Measurements from ENCODE around the gene RBBP8.
"Not testable (repeated sequence)": the region's sequence is repeated elsewhere in the genome, so short reads cannot be mapped to it uniquely, and the experiment has no call there.

The RBBP8 gene

DNA sequence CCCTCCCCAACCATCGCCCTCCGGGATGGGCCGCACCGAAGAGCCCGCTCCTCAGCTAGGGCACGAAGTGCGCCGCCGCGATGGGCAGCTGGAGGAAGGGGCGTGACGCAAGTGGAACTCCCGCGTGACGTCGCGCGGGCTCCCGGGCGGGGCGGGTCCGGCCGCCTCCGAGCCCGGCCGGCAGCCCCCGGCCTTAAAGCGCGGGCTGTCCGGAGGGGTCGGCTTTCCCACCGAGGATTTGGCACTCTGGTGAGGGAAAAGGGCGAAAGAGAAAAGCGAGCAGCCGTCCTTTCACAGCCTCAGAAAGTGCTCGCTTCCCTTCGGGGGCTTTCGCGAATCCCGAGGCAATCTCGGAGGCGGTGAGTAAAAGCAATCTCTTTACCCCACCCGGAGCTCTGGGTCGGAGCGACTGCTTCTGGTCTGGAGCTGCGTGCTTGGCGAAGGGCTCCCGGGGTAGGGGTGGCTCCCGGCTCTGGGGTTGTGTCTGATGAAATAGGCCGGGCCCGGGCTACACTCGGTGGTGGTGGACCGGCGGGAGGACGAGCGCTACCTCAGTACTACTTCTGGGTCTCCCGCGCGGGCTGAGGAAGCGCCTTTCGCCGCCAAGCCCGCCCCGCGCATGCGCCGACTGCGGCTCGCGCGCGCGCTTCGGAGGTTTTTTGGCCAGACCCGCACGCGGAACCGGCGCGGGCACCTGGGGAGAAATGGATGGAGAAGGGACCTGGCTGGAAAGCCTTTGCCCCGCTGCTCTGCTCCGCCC lies at the start of gene RBBP8:
RBBP8 (plus strand) TSS at position 123 of the 760 bp plus-strand sequence. CDS start 3,524 bp downstream, outside the sequence.
- peak; percentile 69 for DNase-seq (ENCODE audit: low read depth, low spot score)

DNA sequence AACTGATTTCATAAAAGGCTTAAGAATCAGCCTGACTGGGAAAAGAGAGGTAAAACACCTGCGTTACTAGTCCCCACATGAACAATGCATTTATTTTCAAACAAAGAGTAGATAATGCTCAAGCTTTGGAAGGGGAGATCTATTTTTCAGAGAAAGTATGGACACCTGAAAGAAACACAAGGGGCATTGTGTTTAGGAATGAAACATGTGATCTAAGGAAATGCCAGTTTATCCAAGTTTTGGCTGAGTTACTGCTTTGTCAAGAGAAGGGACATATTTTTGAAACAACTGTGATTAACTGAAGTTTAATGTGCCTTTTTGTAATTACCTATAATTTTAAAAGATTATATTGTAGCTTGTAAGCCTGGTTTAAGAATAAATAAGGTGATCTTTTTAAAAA lies 49.3 kb upstream of the RBBP8 start:
- no peak for DNase-seq (ENCODE audit: low read depth, low spot score)

DNA sequence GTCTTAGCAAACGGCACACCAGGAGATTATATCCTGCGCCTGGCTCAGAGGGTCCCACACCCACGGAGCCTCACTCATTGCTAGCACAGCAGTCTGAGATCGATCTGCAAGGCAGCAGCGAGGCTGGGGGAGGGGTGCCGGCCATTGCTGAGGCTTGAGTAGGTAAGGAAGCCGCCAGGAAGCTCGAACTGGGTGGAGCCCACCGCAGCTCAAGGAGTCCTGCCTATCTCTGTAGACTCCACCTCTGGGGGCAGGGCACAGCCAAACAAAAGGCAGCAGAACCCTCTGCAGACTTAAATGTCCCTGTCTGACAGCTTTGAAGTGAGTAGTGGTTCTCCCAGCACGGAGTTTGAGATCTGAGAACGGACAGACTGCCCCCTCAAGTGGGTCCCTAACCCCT lies 47.4 kb upstream of the RBBP8 start:
- DNase-seq (ENCODE audit: low read depth, low spot score): not testable (repeated sequence)

DNA sequence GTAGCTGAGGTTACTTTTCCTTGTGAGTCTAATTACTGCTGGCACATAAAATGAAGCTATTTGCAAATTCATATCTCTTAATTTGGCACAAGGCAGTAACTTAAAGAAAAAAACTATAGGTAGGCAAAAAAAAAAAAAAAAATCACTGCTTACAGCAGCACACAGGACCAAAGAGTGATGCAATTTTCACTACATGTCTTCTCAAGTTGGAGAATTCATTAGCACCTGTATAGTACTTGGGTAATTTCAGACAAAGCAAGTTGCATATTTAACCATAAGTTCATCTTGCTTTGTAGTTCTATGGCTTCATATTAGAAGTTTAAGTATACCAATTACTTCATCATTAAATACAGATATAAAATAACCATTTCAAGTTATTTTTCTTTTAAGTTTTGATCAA lies 33.7 kb upstream of the RBBP8 start:
- no peak for DNase-seq (ENCODE audit: low read depth, low spot score)

DNA sequence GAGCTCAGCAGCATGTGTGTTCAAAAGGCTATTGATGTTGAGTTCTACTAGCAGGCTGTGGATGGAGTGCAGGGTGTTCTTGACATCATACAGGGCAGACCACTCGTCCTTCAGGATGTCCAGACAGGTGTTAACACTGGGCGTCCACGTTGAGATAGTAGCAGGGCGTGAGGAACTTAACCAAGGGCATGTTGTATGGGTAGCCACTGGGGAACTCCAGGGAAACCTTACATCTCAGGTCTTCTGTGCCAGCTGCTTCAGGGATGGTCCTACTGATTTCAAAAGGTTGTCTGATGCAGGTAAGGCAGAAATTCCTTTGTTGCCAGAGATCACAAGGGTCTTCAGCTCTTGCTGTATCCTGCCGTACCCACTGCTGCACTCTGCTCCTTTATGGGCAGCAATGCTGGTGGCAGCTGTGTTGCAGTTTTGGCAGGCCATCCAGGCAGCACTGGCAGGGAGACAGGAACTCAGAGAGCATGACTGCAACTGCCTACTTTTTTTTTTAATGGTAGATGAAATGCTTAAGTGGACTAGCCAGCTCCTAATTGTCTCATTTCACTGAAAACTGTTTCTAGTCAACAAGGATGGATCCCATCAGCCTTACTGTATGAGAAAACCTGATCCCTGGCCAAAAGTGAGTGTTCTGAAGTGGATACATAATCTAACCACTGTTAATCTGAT lies 32.4 kb upstream of the RBBP8 start:
- no peak for DNase-seq (ENCODE audit: low read depth, low spot score)

DNA sequence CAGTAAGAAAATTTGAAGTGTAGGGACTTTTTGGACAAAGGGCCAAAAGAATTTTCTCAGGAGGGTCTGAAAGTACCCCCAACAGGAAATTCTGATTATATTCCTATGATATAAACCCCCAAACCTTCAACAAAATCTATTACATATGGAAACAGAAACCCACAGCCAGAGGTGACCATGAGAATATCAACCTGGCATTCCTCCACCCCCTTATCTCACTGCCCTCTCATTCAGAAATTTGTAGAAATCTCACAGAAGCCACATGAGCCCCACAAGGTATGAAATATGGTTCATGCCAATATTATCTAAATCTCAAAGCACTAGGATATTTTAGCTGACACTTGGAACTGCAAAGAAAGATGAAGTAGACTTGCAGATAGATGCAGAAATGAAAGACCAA lies 31.0 kb upstream of the RBBP8 start:
- no peak for DNase-seq (ENCODE audit: low read depth, low spot score)

DNA sequence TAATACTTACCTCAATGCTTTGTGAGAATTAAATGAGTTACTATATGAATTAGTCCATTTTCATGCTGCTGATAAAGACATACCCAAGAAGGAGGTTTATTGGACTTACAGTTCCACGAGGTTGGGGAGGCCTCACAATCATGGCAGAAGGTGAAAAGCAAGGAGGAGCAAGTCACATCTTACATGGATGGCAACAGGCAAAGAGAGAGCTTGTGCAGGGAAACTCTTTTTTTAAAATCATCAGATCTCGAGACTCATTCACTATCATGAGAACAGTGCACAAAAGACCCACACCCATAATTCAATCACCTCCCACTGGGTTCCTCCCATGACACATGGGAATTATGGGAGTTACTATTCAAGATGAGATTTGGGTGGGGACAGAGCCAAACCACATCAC lies 29.9 kb upstream of the RBBP8 start:
- DNase-seq (ENCODE audit: low read depth, low spot score): not testable (repeated sequence)

DNA sequence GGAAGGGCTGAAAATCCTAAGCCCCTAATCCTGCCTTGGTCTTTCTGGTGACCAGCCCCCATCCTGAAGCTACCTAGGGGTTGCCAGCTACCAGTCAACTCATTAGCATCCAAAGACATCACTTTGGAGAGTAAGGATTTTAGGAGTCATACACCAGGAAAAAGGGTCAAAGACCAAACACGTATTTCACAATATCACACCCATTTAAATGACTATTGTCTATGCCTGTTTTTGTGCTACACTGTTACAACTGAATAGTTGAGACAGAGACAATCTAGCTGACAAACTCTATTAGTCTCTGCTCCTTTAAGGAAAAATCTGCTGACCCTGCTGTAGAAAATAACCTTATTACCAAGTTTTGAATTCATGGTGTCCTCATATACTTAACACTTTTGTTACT lies 21.0 kb upstream of the RBBP8 start:
- DNase-seq (ENCODE audit: low read depth, low spot score): no peak

DNA sequence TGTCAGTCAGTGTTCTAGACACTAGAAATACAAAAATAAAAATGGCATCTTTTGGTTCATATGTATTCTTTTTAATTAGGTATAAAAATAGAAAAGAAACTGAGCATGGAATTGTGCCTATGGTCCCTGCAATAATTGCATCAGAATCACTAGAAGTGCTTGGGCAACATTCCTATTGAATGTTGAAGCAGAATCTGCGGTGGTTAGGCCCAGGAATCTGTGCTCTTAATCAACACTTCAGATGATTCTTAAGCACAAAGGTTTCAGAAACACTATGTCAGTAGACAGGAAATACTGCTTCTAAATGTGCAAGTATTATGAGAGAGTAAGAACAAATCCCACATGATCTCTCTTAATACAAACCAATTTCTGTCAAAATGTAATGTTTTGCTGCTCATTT lies 20.3 kb upstream of the RBBP8 start:
- DNase-seq (ENCODE audit: low read depth, low spot score): no peak

DNA sequence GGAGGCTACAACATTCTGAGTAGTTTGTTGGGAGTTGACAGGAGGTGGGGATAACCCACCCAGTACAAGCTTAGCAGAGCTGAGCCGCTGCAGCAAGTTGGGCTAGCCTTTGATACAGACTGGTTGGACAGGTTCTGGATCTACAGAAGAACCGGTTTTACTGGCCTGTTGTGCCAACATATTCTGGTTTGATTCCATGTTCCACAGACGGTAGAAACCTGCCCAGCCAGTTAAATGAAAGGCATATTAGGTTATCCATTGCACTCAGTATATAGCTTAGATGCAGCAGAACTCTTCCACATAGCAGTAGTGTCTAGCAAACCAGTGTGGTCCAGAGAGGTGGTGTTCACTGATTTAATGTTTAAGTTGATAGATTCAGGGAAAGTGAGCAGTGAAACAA lies 19.3 kb upstream of the RBBP8 start:
- no peak for DNase-seq (ENCODE audit: low read depth, low spot score)

DNA sequence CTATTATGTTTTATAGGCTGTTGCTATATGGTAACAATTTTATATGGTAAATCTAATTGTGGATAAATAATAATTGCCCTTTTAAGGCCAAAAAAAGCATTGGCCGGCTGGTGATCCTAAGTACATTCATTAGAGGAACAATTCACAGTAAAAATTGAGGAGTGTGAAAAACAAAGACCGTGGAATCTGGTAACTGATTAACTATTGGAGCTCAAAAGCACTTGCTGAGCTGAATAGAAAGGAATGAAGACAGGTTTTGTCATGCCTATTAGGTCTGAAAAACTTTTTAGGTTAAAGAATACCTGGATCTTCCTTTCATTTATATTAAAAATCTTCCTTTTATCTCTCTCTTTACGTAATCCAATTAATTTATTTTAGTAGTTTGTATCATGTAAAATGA lies 18.5 kb upstream of the RBBP8 start:
- DNase-seq (ENCODE audit: low read depth, low spot score): no peak

DNA sequence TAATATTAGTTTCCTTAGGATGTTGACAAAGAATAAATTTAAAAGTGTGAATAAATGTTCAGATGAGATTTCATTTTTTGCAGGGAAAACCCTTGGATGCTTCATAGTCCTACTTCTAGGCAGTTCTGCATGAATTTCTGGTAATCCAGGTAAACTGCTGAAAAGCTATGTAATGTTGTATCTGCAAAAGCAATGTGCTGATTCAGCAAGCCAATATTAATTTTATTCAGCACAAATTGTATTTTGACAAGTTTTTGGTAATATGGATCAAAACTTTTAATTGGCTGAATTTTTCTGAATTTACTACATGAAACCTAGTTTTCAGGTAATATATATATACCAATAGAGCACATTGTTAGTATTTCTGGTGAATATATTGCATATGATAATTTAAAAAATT lies 17.8 kb upstream of the RBBP8 start:
- DNase-seq (ENCODE audit: low read depth, low spot score): no peak

DNA sequence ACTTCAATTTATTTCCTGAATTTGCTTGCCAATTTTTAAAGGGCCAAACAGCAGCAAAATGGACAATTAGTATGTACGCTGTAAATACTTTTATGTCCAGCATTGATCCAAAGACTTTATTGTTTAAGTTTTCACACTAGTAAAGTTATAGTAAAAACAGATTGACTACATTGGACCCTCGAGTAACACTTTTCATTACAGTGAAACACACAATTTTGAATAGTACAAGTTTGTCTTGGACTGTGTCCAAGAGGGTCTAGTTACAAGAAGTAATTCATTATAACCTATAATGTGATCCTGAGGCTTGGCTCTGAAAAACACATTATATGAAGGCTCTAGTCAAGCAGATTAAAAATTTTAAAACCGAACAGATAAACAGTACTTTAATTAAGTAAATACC lies 11.4 kb upstream of the RBBP8 start:
- no peak for DNase-seq (ENCODE audit: low read depth, low spot score)

DNA sequence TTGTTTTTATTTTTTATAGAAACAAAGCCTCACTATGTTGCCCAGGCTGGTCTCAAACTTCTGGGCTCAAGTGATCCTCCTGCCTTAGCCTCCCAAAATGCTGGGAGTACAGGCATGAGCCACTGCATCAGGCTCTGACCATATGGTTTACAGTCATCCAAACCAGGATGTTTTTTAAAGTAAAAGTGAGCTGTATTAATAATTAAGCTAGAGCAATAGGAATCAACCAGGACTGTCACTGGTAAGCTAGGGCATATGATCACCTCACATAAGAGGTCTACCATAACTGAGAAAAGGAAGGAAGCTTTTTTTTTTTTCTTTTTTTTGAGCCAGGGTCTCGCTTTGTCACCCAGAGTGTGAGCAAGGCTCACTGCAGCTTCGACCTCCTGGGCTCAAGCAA lies 8.5 kb upstream of the RBBP8 start:
- no peak for DNase-seq (ENCODE audit: low read depth, low spot score)

DNA sequence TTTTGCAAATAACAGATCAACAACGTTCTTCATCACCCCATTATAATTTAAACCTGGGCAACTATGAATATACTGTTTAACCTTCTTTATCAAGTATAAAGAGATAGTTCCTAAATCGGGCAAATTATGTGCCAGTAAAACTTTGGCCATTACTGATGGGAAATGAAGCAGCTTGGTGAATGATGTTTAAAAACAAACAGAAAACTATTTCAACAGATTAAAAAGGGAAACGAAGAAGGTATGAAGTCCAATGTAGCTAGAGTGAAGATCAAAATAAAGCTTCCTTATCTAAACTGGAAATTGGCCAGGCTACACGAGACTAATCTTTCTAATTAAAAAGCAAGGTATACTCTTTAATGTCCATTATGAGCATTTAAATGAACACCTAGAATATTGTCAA lies 6.7 kb upstream of the RBBP8 start:
- no peak for DNase-seq (ENCODE audit: low read depth, low spot score)

DNA sequence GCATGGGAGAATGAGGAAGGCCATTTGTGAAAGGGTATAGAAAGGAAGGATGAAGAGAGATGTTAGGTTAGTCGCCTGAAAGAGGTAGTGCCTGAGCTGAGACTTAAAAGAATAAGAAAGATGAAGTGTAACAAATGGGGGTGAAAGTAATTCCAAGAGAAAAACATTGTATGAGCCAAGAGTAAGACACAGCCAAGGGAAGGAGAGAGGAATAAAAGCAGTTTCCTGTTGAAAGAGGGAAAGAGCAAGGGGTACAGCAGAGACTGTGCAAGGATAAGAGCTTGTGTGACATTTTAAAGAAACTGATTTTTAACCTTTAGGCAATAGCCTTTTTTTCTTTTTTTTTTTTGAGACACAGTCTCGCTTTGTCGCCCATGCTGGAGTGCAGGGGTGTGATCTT lies 4.8 kb upstream of the RBBP8 start:
- DNase-seq (ENCODE audit: low read depth, low spot score): no peak

DNA sequence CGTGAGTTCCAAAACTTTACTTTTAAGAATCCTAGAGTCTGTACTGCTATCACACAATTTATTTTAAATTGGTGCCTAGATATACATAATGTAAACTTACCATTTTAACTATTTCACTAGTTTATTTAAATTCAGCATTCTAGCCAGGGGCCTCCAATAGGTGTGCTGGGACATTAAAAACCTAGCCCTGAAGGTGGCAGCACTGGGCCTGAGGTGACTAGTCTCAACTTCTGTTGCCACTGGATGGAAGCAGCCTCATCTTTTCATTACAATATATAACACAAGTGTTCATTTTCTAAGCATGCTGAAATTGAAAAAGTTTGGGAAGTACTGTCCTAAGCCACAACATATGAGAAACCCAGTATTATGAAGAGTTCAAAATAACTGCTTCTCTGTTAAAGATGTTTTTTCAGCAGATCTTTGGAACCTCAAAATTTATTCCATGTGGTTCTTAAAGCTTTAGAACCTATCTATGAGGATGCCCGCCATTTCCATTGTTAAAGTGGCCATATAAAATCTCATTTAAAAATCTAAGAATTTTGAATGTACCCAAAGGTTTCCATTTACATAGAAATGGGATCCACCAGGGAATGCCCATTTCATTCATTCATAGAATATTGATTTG lies 2.9 kb upstream of the RBBP8 start:
- DNase-seq (ENCODE audit: low read depth, low spot score): peak; percentile 59

DNA sequence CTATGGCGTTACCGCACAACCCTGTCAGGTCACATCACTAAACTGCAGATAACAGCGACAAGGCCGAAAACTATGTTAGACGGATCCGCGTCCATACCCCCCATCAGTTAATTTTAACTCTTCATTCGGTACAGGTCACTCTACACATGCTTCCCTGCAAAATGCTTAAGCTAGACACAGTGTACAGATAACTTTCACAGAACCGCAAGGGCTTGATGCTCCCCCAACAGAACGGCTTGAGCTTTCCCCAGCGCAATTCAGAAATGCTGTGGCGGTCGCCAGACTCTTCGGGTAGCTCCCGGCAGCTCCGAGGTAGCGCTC lies 283 bp upstream of the RBBP8 start:
- no peak for DNase-seq (ENCODE audit: low read depth, low spot score)

DNA sequence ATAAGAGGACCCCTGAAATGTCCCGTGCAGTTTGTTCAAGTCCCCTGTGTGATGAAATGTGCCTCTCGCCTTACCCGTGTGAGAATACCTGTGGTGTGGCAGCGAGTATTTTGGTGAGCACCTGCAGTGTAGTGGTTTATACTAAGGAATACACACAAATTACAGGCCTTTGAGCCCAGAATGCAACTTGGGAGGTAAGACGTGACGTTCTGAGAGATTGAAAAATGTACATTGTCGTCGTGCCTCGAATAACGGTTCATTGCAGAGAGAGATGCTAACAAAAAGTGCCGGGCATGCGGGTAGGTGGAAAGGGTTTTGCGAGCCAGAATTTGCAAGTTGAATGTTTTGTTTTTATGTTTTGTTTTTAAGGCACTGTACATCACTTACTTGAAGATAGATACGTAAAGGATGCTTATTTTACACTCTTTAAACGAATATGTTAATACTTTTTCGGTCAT lies 867 bp downstream of the RBBP8 start:
- no peak for DNase-seq (ENCODE audit: low read depth, low spot score)

DNA sequence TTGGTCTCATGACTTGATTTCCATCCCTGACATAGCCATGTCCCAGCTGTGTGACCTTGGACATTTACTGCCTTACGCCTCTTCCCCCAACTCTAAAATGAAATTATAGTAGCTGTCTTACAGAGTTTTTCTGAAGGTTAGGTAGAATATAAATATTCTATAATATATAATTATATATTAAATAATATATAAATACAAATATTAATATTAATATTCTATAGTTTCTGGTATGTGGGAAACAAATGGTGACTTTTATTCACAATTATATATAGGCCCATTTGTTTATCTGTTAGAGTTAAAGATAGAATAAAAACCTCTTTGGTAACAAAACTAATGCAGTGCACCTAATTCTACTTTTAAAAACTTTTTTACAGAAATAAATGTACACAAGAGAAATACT lies 1.7 kb downstream of the RBBP8 start:
- no peak for DNase-seq (ENCODE audit: low read depth, low spot score)

DNA sequence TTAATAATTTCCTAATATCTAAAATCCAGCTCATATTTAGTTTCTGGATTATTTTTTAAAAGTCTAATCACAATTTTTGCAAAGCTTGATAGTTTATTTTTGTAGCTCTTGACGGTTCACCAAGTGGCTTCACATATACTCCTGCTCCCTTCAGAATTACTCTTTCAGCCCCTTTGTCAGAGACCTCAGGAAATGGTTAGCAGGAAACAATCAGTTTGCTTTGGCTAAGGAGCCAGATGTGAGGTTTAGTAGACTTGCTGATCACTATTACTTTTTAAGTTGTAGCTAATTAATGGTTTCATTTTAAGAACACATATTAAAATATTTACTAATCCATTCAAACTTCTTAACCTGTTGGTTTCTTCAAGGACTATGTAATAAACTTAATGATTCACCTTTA lies 2.3 kb downstream of the RBBP8 start:
- DNase-seq (ENCODE audit: low read depth, low spot score): no peak

DNA sequence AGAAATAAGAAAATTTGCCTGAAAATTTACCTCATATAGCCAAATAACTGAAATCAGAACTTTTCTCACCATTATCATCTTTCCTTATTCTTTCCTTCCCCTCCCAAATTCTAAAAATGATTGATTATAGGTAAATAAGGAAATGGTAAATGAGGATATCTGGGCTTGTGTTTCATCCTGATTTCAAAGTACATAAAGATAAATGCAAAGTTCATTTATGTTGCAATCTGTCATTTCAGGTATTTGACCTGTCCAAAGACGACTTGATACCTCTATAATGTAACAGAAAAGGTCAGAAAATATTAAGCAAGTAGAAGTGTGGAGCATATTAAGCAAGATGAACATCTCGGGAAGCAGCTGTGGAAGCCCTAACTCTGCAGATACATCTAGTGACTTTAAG lies 3.4 kb downstream of the RBBP8 start:
- DNase-seq (ENCODE audit: low read depth, low spot score): no peak

DNA sequence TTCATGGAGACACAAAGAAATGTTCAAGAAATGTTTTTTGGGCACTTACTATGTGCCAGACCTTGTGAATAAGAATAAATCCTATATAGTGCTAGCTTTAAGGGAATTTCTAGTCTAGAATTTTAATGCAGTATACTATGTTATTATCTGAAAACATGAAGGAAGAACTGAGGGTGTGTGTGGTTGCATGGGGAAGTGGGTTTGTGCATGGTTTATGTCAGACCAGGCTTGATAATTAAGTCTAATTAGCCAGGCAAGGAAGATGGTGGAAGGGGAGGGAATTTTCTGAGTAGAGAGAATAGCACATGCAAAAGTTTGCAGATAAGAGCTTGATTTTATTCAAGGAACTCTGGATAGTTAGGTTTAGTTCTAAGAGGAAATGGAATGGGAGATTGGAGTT lies 6.5 kb downstream of the RBBP8 start:
- no peak for DNase-seq (ENCODE audit: low read depth, low spot score)

Measured in activated CD4-positive, CD25-positive, alpha-beta regulatory T cell treated with anti-CD3 and anti-CD28 coated beads, Interleukin-2, amount 50 U/mL, for 16 hours (primary cell).